GM19463 (cell line): Measurements from ENCODE around the gene GNAZ.

Source experiments
- ATAC-seq: cut with Tn5 transposase; IDR thresholded peaks from one replicate; pipeline ENCODE4 v1.9.1; 2021; ENCODE audit warnings: mild to moderate bottlenecking, moderate library complexity; ENCODE audit not compliant: unreplicated experiment

GNAZ gene

GRCh38 chr22:23105919-23106318 is 35.6 kb downstream of the GNAZ start:
- ATAC-seq: no peak

- no peak for ATAC-seq
Observed at GRCh38 chr22:23106344-23106743, 36.0 kb downstream of the GNAZ start.

- ATAC-seq: no peak
Observed at GRCh38 chr22:23106906-23107367, 36.6 kb downstream of the GNAZ start.

GRCh38 chr22:23107487-23108248 is 37.3 kb downstream of the GNAZ start:
- ATAC-seq: no peak

- no peak for ATAC-seq
Observed at GRCh38 chr22:23108249-23109078, 38.1 kb downstream of the GNAZ start.

GRCh38 chr22:23109079-23109347 is 38.7 kb downstream of the GNAZ start:
- ATAC-seq: no peak

- ATAC-seq: no peak
Observed at GRCh38 chr22:23109441-23109978, 39.2 kb downstream of the GNAZ start.

GRCh38 chr22:23110190-23110921 is 40.0 kb downstream of the GNAZ start:
- ATAC-seq: no peak

- no peak for ATAC-seq
Observed at GRCh38 chr22:23110922-23111527, 40.7 kb downstream of the GNAZ start.

GRCh38 chr22:23112472-23113012 is 42.2 kb downstream of the GNAZ start:
- ATAC-seq: no peak

GRCh38 chr22:23113067-23113846 is 42.9 kb downstream of the GNAZ start:
- no peak for ATAC-seq

- no peak for ATAC-seq
Observed at GRCh38 chr22:23113847-23114720, 43.8 kb downstream of the GNAZ start.

GRCh38 chr22:23114721-23115020 is 44.4 kb downstream of the GNAZ start:
- ATAC-seq: no peak

- ATAC-seq: no peak
Observed at GRCh38 chr22:23115369-23115768, 45.0 kb downstream of the GNAZ start.

- ATAC-seq: no peak
Observed at GRCh38 chr22:23115825-23116494, 45.6 kb downstream of the GNAZ start.

- ATAC-seq: no peak
Observed at GRCh38 chr22:23116506-23117263, 46.4 kb downstream of the GNAZ start.

GRCh38 chr22:23117275-23117674 is 47.0 kb downstream of the GNAZ start:
- no peak for ATAC-seq
